ENCODE data around the gene IL22RA1. TPM values are rescaled to one million over a fixed set of nuclear protein-coding genes. Genes with fewer than 3 reads are reported as not detected.

Gene IL22RA1
- total and polyA plus RNA-seq, 2 of the 8 experiments (the other 6 are each of a cell fraction or from before 2014, with no cell fraction given) = 0.17 to 0.32 TPM

- no peak for TF ChIP-seq CHD2 (IDR thresholded peaks at IDR 0.05; ENCODE audit: low read length)
- no peak for TF ChIP-seq SP4 (IDR thresholded peaks at IDR 0.05; ENCODE audit: low read length)
- TF ChIP-seq NANOG (IDR thresholded peaks at IDR 0.05; ENCODE audit: insufficient read depth, low read depth, low read length, poor library complexity, severe bottlenecking) = no peak
- no peak for TF ChIP-seq BRCA1 (IDR thresholded peaks at IDR 0.05; ENCODE audit: low read depth, low read length)
- TF ChIP-seq TAF1 (IDR thresholded peaks at IDR 0.05; ENCODE audit: low read depth, low read length) = no peak
- TF ChIP-seq RBBP5 (IDR thresholded peaks at IDR 0.05; ENCODE audit: borderline replicate concordance, low read depth, low read length) = no peak
Observed at GRCh38 chr1:24127801-24128363, 15.1 kb downstream of the IL22RA1 start (continued).
